ENCODE data around the gene AARSD1.
"Not testable (repeated sequence)": the region's sequence is repeated elsewhere in the genome, so short reads cannot be mapped to it uniquely, and the experiment has no call there.

Gene AARSD1
- total RNA-seq, result 1.3 to 2.0 (median 1.6) reads per million in 4 experiments

GRCh38 chr17:42964161-42964932, at the start of gene AARSD1:
AARSD1 (minus strand) TSS chr17:42964454; CDS start chr17:42964440, 14 bp downstream.
- peak; percentile 84 for DNase-seq

- DNase-seq, result no peak
Measured at GRCh38 chr17:43013296-43013695, 49.0 kb upstream of the AARSD1 start.

- no peak for DNase-seq
Measured at GRCh38 chr17:43011728-43012472, 47.6 kb upstream of the AARSD1 start.

GRCh38 chr17:43010667-43011308, 46.5 kb upstream of the AARSD1 start:
- no peak for DNase-seq

- peak; percentile 71 for DNase-seq
Measured at GRCh38 chr17:43006639-43007551, 42.6 kb upstream of the AARSD1 start, which contains the start of gene IFI35. IFI35 (plus strand) TSS chr17:43006784; CDS start chr17:43006948, 164 bp downstream.

- no peak for DNase-seq
Measured at GRCh38 chr17:43003542-43004172, 39.4 kb upstream of the AARSD1 start.

GRCh38 chr17:43000894-43001293, 36.6 kb upstream of the AARSD1 start:
- not testable (repeated sequence) for DNase-seq

- DNase-seq, result no peak
Measured at GRCh38 chr17:42999003-42999525, 34.8 kb upstream of the AARSD1 start.

GRCh38 chr17:42997984-42998938, 34.0 kb upstream of the AARSD1 start, which contains the start of gene RPL27:
RPL27 (plus strand) TSS chr17:42998419; CDS start chr17:42998751, 332 bp downstream.
- peak; percentile 95 for DNase-seq

- no peak for DNase-seq
Measured at GRCh38 chr17:42997390-42997983, 33.2 kb upstream of the AARSD1 start.

GRCh38 chr17:42993913-42994312, 29.7 kb upstream of the AARSD1 start:
- DNase-seq, result not testable (repeated sequence)

GRCh38 chr17:42992872-42993271, 28.6 kb upstream of the AARSD1 start:
- DNase-seq, result no peak

- no peak for DNase-seq
Measured at GRCh38 chr17:42991471-42991870, 27.2 kb upstream of the AARSD1 start.

- DNase-seq, result no peak
Measured at GRCh38 chr17:42989726-42990652, 25.7 kb upstream of the AARSD1 start.

- DNase-seq, result no peak
Measured at GRCh38 chr17:42989141-42989540, 24.9 kb upstream of the AARSD1 start.

GRCh38 chr17:42985225-42985624, 21.0 kb upstream of the AARSD1 start:
- DNase-seq, result no peak

- DNase-seq, result no peak
Measured at GRCh38 chr17:42982266-42982665, 18.0 kb upstream of the AARSD1 start.

- peak; percentile 31 for DNase-seq
Measured at GRCh38 chr17:42980766-42981397, 16.6 kb upstream of the AARSD1 start.

Measured in effector CD8-positive, alpha-beta T cell (primary cell).